D721Med (cell line): Measurements from ENCODE around the gene TFF2.

Experiments used
- DNase-seq: peaks from one replicate; pipeline ENCODE4 v3.0.0; 2011; ENCODE audit warnings: low spot score; ENCODE audit not compliant: insufficient read length
- FAIRE-seq: peaks from 2 replicates; lab custom pipeline; 2011; peaks lifted over from hg19 to GRCh38; lab: Jason Lieb, UNC
- CTCF ChIP-seq: IDR thresholded peaks from 2 replicates; pipeline ENCODE4 v1.5.1; 2012; ENCODE audit warnings: mild to moderate bottlenecking, control low read depth; ENCODE audit not compliant: insufficient read depth; ENCODE audit errors: missing control alignments

Gene TFF2

DNA sequence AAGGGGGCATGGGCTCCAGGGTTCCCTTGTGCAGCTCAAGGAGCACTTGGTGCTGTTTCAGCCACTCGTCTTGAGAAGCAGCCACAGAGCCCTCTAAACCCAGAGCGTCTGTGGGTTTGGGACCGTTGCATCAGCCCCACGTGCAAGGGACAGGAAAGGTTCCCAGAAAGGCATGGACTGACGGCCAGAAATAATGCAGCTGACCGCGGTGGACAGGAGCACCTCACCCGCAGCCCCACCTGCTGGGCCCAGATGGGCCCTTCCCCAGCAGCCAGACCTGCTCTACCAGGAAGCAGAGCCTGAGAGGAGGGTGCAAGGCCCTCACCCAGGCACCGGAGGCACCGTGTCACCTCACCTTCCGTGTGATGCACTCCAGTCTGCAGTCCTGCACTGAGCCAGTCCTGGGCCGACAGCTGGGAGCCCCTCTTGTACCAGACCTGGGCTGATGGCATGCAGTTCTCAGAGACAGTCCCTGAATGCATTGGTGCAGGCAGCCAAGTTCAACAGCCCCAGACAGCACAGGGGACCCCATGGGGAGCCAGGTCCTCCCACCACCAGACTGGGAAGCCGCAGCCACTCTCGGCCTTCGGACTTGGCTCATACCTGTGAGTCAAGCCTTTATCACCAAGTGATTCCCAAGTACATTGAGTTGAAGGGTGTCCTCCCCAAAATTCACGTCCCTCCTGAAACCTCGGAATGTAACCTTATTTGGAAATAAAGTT is 30.8 kb downstream of the TFF2 start:
- no peak for DNase-seq
- no peak for FAIRE-seq
- TF ChIP-seq CTCF, result no peak

DNA sequence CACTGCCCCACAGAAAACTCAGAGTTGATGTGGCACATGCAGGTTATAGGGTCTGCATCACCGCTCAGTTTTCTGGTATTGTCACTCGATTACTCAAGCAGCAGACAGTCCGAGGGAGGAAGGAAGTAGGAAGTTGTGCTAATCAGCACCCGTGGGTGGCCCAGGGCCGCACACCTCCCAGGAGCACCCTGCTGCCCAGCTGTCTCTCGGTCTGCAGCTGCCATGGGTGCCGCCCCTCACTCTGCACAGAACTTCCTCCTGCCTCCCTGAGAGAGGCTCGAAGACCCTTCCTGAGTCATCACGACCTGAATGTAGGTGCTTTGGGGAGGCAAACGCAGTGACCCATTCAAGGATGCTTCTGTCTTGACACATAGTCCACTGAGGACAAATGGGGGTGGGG is 31.4 kb downstream of the TFF2 start:
- TF ChIP-seq CTCF, result no peak
- DNase-seq, result no peak
- FAIRE-seq, result no peak

DNA sequence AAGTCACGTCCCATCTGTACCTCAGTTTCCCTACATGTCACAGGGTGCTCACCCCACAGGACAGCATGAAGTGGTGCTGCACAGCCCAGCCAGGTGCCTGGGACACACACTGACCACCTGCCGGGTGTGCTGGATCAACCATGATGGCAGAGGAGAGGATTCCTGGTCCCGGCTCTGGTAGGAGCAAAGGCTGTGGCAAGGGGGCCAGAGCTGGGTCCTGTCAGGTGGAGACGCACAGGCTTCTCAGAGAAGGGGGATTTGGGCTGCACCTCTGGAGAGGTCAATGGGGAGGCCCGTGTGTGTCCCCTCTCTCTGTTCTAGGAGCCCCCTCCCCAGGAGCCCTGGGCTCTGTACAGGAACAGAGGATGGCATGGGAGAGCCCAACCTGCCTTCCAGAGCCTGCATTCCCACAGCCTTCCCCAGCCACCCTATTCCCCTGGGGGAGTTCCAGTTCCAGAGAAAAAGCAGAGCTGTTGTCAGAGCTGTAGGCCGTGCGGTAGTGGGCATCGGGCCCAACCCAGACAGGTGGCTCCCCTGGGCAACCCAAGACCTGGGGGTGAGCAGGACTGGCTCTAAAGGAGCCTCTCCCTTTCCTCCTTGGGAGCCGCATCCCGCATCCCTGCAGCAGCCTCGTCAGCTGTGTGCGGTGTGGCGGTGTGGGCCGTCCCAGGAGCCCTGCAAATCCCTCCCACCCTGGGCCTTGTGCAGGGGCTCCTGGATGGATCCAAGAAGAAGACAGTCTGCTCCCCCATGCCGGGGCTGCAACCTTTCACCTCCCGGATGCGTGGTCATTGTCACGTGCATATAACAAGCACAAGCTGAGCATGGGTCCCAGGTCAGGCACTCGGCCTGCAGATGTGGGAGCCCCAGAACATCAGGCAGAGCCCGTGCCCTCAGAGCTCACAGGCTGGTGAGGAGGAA is 32.7 kb downstream of the TFF2 start:
- no peak for FAIRE-seq
- no peak for DNase-seq
- TF ChIP-seq CTCF, result no peak

GRCh38 chr21:42317341-42317741 is 33.5 kb downstream of the TFF2 start:
- no peak for TF ChIP-seq CTCF
- FAIRE-seq, result no peak
- no peak for DNase-seq

- no peak for TF ChIP-seq CTCF
- FAIRE-seq, result no peak
- no peak for DNase-seq
Measured at GRCh38 chr21:42316891-42317290, 33.9 kb downstream of the TFF2 start.

DNA sequence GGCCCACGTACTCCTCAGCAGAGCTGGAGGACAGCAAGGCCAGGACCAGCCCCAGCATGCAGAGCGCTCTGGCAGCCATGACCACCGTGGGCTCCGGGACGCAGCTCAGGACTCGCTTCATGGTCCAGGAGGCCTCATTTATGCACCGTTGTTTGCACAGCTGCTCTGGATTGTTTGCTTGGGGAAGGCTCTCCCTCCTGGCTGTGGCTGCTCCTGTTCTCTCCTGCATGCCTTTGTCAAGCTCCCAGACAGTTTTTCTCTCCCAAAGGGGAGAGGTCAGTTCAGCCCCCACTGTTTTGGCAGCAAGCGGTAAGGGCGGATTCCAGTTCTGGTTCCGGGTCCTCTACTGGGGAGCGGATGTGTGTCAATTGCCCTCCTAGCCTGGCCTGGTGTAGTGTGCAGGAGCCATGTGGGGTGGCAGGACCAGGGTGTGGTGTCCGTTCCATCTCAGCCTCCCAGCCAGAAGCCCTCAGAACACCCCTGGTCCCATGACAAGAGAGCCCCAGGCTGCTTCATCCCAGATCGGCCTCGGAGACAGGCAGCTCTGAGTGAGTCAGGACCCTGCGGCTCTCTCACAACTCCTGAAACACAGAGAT is 35.4 kb downstream of the TFF2 start, which contains the start of gene TFF3:
Gene TFF3 (minus strand): TSS at position 114 of the 596 bp plus-strand sequence. CDS start 35 bp downstream, at position 79.
- DNase-seq (no peak), FAIRE-seq (no peak)
- TF ChIP-seq CTCF, result no peak
